Sigmoid colon (tissue), 4 donors: ENCODE measurements around the gene PSAP.
A peak's percentile ranks its signal among the peaks of the same experiment; 100 is the strongest.

Experiments
- EP300 ChIP-seq, 4 donors: sonication (generic); formaldehyde crosslinking; IDR thresholded peaks; one replicate each; pipeline ENCODE4 v1.6.1; 2017; ENCODE audit warnings: antibody characterized with exemption in 4 of 4
- POLR2A ChIP-seq, 2 donors: fragments of 450-650 bp; IDR thresholded peaks; one replicate each; pipeline ENCODE4 v1.6.1; 2016; ENCODE audit warnings: antibody characterized with exemption in 2 of 2, mild to moderate bottlenecking in 2 of 2, moderate library complexity in 2 of 2
- POLR2AphosphoS5 ChIP-seq, 4 donors: sonication (generic); formaldehyde crosslinking; IDR thresholded peaks; one replicate each; pipeline ENCODE4 v1.6.1; 2017; ENCODE audit warnings: antibody characterized with exemption in 4 of 4
- TF ChIP-seq, protein P1 (sequence below), 4 experiments: fragments of 450-650 bp in 3 of 4; fragments of 200-600 bp in 1 of 4; IDR thresholded peaks; one replicate each; pipeline ENCODE4 v1.5.1; 2016 to 2019; ENCODE audit warnings: antibody characterized with exemption in 4 of 4, mild to moderate bottlenecking in 3 of 4, moderate library complexity in 2 of 4

DNA sequence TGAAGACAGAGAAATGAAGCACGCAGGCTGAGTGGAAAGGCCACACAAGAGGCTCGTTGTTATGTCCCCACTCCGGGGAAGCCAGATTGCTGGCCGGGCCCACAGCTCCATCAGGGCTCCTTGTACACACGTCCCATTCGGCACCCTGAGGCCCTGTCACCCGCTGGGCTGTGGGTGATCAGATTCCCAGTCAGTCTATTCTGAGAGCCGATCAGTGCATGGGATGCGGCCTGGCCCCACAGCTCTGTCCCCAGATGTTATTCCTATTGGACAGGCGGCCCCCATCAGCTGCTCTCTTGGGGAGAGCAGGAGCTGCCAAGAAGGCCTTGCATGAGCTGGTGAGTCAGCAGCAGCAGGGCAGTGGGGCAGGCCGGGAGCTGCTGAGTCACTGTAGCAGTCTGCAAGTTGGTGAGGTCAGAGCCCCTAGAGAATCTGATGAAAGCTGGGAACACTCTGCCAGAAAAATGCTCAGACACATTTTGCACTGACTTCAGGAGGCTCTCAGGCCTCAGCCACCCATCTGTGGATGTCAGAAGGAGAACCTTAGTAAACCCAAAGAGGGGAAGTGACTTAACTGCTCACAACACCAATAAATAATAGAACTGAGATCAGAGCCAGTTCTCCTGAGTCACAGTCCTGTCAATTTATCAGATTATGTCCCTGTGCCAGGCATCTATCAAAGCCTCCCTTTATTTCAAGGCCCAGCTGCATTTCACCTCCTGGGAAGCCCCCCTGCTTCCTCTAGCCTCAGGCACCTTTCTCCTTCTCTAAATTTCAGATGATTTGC lies 9.4 kb upstream of the PSAP start:
- peak in 2 of 4 donors; percentile 44 to 89 for TF ChIP-seq EP300 (IDR thresholded peaks at IDR 0.05)
- TF ChIP-seq, protein P1, sequence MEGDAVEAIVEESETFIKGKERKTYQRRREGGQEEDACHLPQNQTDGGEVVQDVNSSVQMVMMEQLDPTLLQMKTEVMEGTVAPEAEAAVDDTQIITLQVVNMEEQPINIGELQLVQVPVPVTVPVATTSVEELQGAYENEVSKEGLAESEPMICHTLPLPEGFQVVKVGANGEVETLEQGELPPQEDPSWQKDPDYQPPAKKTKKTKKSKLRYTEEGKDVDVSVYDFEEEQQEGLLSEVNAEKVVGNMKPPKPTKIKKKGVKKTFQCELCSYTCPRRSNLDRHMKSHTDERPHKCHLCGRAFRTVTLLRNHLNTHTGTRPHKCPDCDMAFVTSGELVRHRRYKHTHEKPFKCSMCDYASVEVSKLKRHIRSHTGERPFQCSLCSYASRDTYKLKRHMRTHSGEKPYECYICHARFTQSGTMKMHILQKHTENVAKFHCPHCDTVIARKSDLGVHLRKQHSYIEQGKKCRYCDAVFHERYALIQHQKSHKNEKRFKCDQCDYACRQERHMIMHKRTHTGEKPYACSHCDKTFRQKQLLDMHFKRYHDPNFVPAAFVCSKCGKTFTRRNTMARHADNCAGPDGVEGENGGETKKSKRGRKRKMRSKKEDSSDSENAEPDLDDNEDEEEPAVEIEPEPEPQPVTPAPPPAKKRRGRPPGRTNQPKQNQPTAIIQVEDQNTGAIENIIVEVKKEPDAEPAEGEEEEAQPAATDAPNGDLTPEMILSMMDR (IDR thresholded peaks at IDR 0.05), result no peak
- no peak for TF ChIP-seq POLR2A (IDR thresholded peaks at IDR 0.05)
- TF ChIP-seq POLR2AphosphoS5 (IDR thresholded peaks at IDR 0.05), result peak; percentile 50 to 94 (median 74)
